Stimulated activated CD4-positive, alpha-beta T cell treated with anti-CD3 and anti-CD28 coated beads, Interleukin-1b, Interleukin-23, amount 100 ng/mL, for 4 hours (primary cell): ENCODE results near the gene GLDN.

ENCODE experiments used
- DNase-seq, 2 donors: peaks; one replicate each; pipeline ENCODE4 v3.0.0-alpha.2; 2020; ENCODE audit warnings: low read depth in 2 of 2

Gene GLDN

GRCh38 chr15:51356147-51356546 is 14.7 kb downstream of the GLDN start:
- no peak for DNase-seq

GRCh38 chr15:51356983-51357382 is 15.5 kb downstream of the GLDN start:
- no peak for DNase-seq

GRCh38 chr15:51359981-51360380 is 18.5 kb downstream of the GLDN start:
- DNase-seq = no peak

GRCh38 chr15:51363383-51363782 is 21.9 kb downstream of the GLDN start:
- no peak for DNase-seq

GRCh38 chr15:51365417-51365816 is 24.0 kb downstream of the GLDN start:
- DNase-seq = no peak

GRCh38 chr15:51366071-51366470 is 24.6 kb downstream of the GLDN start:
- DNase-seq = no peak

- no peak for DNase-seq
These were observed 25.5 kb downstream of the GLDN start for GRCh38 chr15:51366920-51367319.

- no peak for DNase-seq
These were observed 26.0 kb downstream of the GLDN start for GRCh38 chr15:51367322-51367976.

GRCh38 chr15:51368307-51368706 is 26.9 kb downstream of the GLDN start:
- no peak for DNase-seq

- DNase-seq = no peak
These were observed 27.4 kb downstream of the GLDN start for GRCh38 chr15:51368751-51369450.

GRCh38 chr15:51369451-51369761 is 28.0 kb downstream of the GLDN start:
- DNase-seq = no peak

- DNase-seq = no peak
These were observed 29.8 kb downstream of the GLDN start for GRCh38 chr15:51371266-51371665.

- DNase-seq = no peak
These were observed 32.7 kb downstream of the GLDN start for GRCh38 chr15:51374131-51374530.

GRCh38 chr15:51375966-51376640 is 34.6 kb downstream of the GLDN start:
- no peak for DNase-seq

GRCh38 chr15:51377038-51377786 is 35.8 kb downstream of the GLDN start:
- DNase-seq = no peak

GRCh38 chr15:51378406-51378805 is 37.0 kb downstream of the GLDN start:
- DNase-seq = no peak

GRCh38 chr15:51379390-51379789 is 37.9 kb downstream of the GLDN start:
- DNase-seq = no peak

- no peak for DNase-seq
These were observed 39.7 kb downstream of the GLDN start for GRCh38 chr15:51380999-51381806.

- no peak for DNase-seq
These were observed 41.3 kb downstream of the GLDN start for GRCh38 chr15:51382787-51383186.

- DNase-seq = no peak
These were observed 44.6 kb downstream of the GLDN start for GRCh38 chr15:51386029-51386428.

- no peak for DNase-seq
These were observed 45.0 kb downstream of the GLDN start for GRCh38 chr15:51386486-51386885.
